GM11168 (cell line): Measurements from ENCODE around the gene CACNG7.

Experiments used
- in situ Hi-C: fragments of 300-500 bp; cut with MboI; formaldehyde crosslinking; loops from one replicate; pipeline ENCODE4 v1.12.0; 2022; ENCODE audit warnings: low sequenced_read_pairs; ENCODE audit not compliant: unreplicated experiment

The CACNG7 gene

GRCh38 chr19:53903055-53903680 is 5.9 kb upstream of the CACNG7 start:
- in situ Hi-C loops, result no loop called here

GRCh38 chr19:53904909-53905308 is 4.2 kb upstream of the CACNG7 start:
- in situ Hi-C loops, result no loop called here

GRCh38 chr19:53905787-53906186 is 3.3 kb upstream of the CACNG7 start:
- in situ Hi-C loops, result no loop called here

- in situ Hi-C loops, result no loop called here
Observed at GRCh38 chr19:53906211-53907192, 2.6 kb upstream of the CACNG7 start.

GRCh38 chr19:53907193-53907581 is 1.9 kb upstream of the CACNG7 start:
- in situ Hi-C loops, result no loop called here

- in situ Hi-C loops, result no loop called here
Observed at GRCh38 chr19:53907690-53908089, 1.4 kb upstream of the CACNG7 start.

- in situ Hi-C loops, result no loop called here
Observed at GRCh38 chr19:53908106-53908934, 758 bp upstream of the CACNG7 start.

GRCh38 chr19:53909471-53910169 is 542 bp downstream of the CACNG7 start:
- in situ Hi-C loops, result no loop called here

GRCh38 chr19:53910170-53910518 is 1.1 kb downstream of the CACNG7 start:
- in situ Hi-C loops, result no loop called here

GRCh38 chr19:53912653-53913052 is 3.6 kb downstream of the CACNG7 start:
- in situ Hi-C loops, result no loop called here

- in situ Hi-C loops, result no loop called here
Observed at GRCh38 chr19:53915000-53915399, 5.9 kb downstream of the CACNG7 start.

- in situ Hi-C loops, result no loop called here
Observed at GRCh38 chr19:53916004-53916403, 6.9 kb downstream of the CACNG7 start.

GRCh38 chr19:53917356-53917755 is 8.3 kb downstream of the CACNG7 start:
- in situ Hi-C loops, result no loop called here

- in situ Hi-C loops, result no loop called here
Observed at GRCh38 chr19:53927739-53928138, 18.7 kb downstream of the CACNG7 start.

GRCh38 chr19:53936029-53936428 is 27.0 kb downstream of the CACNG7 start:
- in situ Hi-C loops, result no loop called here

GRCh38 chr19:53942001-53942786 is 33.1 kb downstream of the CACNG7 start:
- in situ Hi-C loops, result no loop called here

- in situ Hi-C loops, result no loop called here
Observed at GRCh38 chr19:53944416-53944815, 35.3 kb downstream of the CACNG7 start.

- in situ Hi-C loops, result no loop called here
Observed at GRCh38 chr19:53944933-53945332, 35.9 kb downstream of the CACNG7 start.

GRCh38 chr19:53945441-53945840 is 36.4 kb downstream of the CACNG7 start:
- in situ Hi-C loops, result no loop called here
